ENCODE data around the gene SLC44A5.

DNA sequence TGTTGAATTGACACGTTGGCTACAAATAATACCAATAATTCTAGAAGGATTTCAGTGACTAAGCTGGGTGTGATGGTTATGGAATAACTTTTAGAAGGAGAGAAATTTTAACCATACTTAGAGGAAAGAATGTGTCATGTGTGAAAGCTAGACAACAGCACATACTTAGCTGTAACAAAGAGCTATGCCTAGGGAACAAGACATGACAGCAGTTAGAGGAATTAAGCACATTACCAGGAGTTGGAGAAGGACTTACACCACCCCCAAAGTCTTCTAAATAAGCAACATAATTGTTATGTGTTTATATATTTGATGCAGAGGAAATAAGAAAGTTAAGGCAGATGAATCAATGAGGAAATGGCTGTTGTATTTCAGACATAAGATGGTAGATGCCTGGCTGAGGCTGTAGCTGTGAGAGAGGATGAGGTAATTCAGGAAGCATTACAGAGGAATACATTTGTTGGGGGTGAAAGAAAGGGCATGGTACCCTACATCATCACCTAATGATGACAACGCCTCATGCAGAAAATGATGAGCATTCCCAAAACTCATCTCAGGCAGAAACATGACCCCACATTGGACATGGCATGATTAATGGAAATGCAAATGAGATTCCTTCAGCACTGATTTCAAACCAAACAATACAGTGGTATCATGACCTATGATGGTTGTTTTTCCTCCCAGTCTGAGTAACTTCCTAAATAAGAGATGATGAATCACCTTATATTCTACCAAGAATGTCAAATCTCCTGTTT, 265.2 kb downstream of the SLC44A5 start:
- TF ChIP-seq, protein P1, sequence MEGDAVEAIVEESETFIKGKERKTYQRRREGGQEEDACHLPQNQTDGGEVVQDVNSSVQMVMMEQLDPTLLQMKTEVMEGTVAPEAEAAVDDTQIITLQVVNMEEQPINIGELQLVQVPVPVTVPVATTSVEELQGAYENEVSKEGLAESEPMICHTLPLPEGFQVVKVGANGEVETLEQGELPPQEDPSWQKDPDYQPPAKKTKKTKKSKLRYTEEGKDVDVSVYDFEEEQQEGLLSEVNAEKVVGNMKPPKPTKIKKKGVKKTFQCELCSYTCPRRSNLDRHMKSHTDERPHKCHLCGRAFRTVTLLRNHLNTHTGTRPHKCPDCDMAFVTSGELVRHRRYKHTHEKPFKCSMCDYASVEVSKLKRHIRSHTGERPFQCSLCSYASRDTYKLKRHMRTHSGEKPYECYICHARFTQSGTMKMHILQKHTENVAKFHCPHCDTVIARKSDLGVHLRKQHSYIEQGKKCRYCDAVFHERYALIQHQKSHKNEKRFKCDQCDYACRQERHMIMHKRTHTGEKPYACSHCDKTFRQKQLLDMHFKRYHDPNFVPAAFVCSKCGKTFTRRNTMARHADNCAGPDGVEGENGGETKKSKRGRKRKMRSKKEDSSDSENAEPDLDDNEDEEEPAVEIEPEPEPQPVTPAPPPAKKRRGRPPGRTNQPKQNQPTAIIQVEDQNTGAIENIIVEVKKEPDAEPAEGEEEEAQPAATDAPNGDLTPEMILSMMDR (conservative IDR thresholded peaks at IDR 0.05; ENCODE audit: low read depth in 2 of 2): no peak
- TF ChIP-seq, protein P2, sequence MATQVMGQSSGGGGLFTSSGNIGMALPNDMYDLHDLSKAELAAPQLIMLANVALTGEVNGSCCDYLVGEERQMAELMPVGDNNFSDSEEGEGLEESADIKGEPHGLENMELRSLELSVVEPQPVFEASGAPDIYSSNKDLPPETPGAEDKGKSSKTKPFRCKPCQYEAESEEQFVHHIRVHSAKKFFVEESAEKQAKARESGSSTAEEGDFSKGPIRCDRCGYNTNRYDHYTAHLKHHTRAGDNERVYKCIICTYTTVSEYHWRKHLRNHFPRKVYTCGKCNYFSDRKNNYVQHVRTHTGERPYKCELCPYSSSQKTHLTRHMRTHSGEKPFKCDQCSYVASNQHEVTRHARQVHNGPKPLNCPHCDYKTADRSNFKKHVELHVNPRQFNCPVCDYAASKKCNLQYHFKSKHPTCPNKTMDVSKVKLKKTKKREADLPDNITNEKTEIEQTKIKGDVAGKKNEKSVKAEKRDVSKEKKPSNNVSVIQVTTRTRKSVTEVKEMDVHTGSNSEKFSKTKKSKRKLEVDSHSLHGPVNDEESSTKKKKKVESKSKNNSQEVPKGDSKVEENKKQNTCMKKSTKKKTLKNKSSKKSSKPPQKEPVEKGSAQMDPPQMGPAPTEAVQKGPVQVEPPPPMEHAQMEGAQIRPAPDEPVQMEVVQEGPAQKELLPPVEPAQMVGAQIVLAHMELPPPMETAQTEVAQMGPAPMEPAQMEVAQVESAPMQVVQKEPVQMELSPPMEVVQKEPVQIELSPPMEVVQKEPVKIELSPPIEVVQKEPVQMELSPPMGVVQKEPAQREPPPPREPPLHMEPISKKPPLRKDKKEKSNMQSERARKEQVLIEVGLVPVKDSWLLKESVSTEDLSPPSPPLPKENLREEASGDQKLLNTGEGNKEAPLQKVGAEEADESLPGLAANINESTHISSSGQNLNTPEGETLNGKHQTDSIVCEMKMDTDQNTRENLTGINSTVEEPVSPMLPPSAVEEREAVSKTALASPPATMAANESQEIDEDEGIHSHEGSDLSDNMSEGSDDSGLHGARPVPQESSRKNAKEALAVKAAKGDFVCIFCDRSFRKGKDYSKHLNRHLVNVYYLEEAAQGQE (IDR thresholded peaks at IDR 0.05; ENCODE audit: unreplicated experiment): no peak
- TF ChIP-seq EZH2 (IDR thresholded peaks at IDR 0.05; ENCODE audit: low read depth, unreplicated experiment) (no peak), JUNB (IDR thresholded peaks at IDR 0.05; ENCODE audit: unreplicated experiment) (no peak), POLR2AphosphoS5 (IDR thresholded peaks at IDR 0.05; ENCODE audit: low read depth) (no peak)
